Measurements from ENCODE around the gene GPR173. TPM values are rescaled to one million over a fixed set of nuclear protein-coding genes. Genes with fewer than 3 reads are reported as not detected.

Gene GPR173
- total and polyA plus RNA-seq, 7 donors = 0.03 to 0.34 (median 0.16) TPM

- intact Hi-C loops (cut with DNase I) = no loop called here
- ATAC-seq (peak; percentile 79 to 95 (median 88)), DNase-seq (peak in 1 of 2 donors; percentile 61)
- Histone ChIP-seq H3K27me3 (ENCODE audit: insufficient read depth in 3 of 3, low read length in 2 of 3) (peaks cover 0 to 36% (median 0%) of the 10 kb centered on the region in 3 donors), H3K4me3 (no peak overlapping the region), H3K4me1 (no peaks in the 10 kb centered on the region), H3K9me3 (no peaks in the 10 kb centered on the region), H3K36me3 (ENCODE audit: insufficient read depth in 1 of 2, low read depth in 1 of 2) (no peaks in the 10 kb centered on the region), H3K27ac (peak overlapping the region; percentile 13)
- WGBS, 3 donors = 25 to 45% (median 37%) methylated on average over 4 of the region's 4 CpGs
- TF ChIP-seq CTCF (IDR thresholded peaks at IDR 0.05) = no peak
Measured at GRCh38 chrX:53004038-53004437, 44.6 kb upstream of the GPR173 start.

- Histone ChIP-seq H3K4me1 (no peaks in the 10 kb centered on the region), H3K27me3 (ENCODE audit: insufficient read depth in 3 of 3, low read length in 2 of 3) (peaks cover 0 to 29% (median 0%) of the 10 kb centered on the region in 3 donors), H3K4me3 (no peak overlapping the region), H3K9me3 (no peaks in the 10 kb centered on the region), H3K27ac (no peak overlapping the region), H3K36me3 (ENCODE audit: insufficient read depth in 1 of 2, low read depth in 1 of 2) (no peaks in the 10 kb centered on the region)
- WGBS, 3 donors = 11 to 17% (median 14%) methylated on average over 4 of the region's 4 CpGs
- ATAC-seq (no peak), DNase-seq (no peak)
- no peak for TF ChIP-seq CTCF (IDR thresholded peaks at IDR 0.05)
- intact Hi-C loops (cut with DNase I) = no loop called here
Measured at GRCh38 chrX:53004811-53005210, 43.8 kb upstream of the GPR173 start.

GRCh38 chrX:53005327-53005726 is 43.3 kb upstream of the GPR173 start:
- Histone ChIP-seq H3K4me1 (no peaks in the 10 kb centered on the region), H3K9me3 (no peaks in the 10 kb centered on the region), H3K4me3 (no peak overlapping the region), H3K36me3 (ENCODE audit: insufficient read depth in 1 of 2, low read depth in 1 of 2) (no peaks in the 10 kb centered on the region), H3K27me3 (ENCODE audit: insufficient read depth in 3 of 3, low read length in 2 of 3) (peaks cover 0 to 25% (median 0%) of the 10 kb centered on the region in 3 donors), H3K27ac (no peak overlapping the region)
- 34 to 53% (median 45%) methylated on average over 3 of the region's 3 CpGs for WGBS, 3 donors
- DNase-seq (no peak), ATAC-seq (no peak)
- TF ChIP-seq CTCF (IDR thresholded peaks at IDR 0.05) = no peak
- intact Hi-C loops (cut with DNase I) = no loop called here

- no peak overlapping the region for H3K27ac ChIP-seq
- 83 to 96% (median 87%) methylated on average over 1 of the region's 1 CpG for WGBS, 3 donors
Measured at GRCh38 chrX:53009032-53009431, 39.6 kb upstream of the GPR173 start.

More at GRCh38 chrX:53009032-53009431, 39.6 kb upstream of the GPR173 start:
- intact Hi-C loops (cut with DNase I) = no loop called here
- DNase-seq (no peak), ATAC-seq (no peak)
- Histone ChIP-seq H3K4me1 (no peaks in the 10 kb centered on the region), H3K4me3 (no peak overlapping the region), H3K36me3 (ENCODE audit: insufficient read depth in 1 of 2, low read depth in 1 of 2) (no peaks in the 10 kb centered on the region), H3K27me3 (ENCODE audit: insufficient read depth in 3 of 3, low read length in 2 of 3) (peaks cover 0 to 16% (median 0%) of the 10 kb centered on the region in 3 donors), H3K9me3 (peaks cover 4% of the 10 kb centered on the region)
- no peak for TF ChIP-seq CTCF (IDR thresholded peaks at IDR 0.05)

Data from psoas muscle (tissue), 8 donors.